ENCODE data around the gene SGMS1. TPM values are rescaled to one million over a fixed set of nuclear protein-coding genes. Genes with fewer than 3 reads are reported as not detected.

Gene SGMS1
- total and polyA plus RNA-seq, 10 donors = 5.9 to 84.3 (median 34.6) TPM

GRCh38 chr10:50294582-50294981 is 329.2 kb downstream of the SGMS1 start:
- no peaks in the 10 kb centered on the region for H3K27me3 ChIP-seq (replicated peaks in 1 of 7)
- H3K4me1 ChIP-seq = no peaks in the 10 kb centered on the region
- intact Hi-C loops (cut with DNase I; ENCODE audit: low total_unique reads) = no loop called here
- no peak overlapping the region for H3K4me3 ChIP-seq
- no peak overlapping the region for H3K27ac ChIP-seq
- TF ChIP-seq POLR2AphosphoS5 (IDR thresholded peaks at IDR 0.05) = no peak
- no peak for TF ChIP-seq POLR2A (IDR thresholded peaks at IDR 0.05)
- TF ChIP-seq CTCF (IDR thresholded peaks at IDR 0.05 in 8 of 11, conservative IDR thresholded peaks at IDR 0.05 in 3 of 11) = no peak
- WGBS, 5 donors = 93 to 100% (median 94%) methylated on average over 1 of the region's 1 CpG
- no peak for DNase-seq
- H3K36me3 ChIP-seq = no peaks in the 10 kb centered on the region
- H3K9me3 ChIP-seq = peaks cover 0 to 15% (median 8%) of the 10 kb centered on the region in 8 donors

GRCh38 chr10:50293513-50294313 is 330.0 kb downstream of the SGMS1 start:
- no peak overlapping the region for H3K27ac ChIP-seq
- WGBS, 5 donors = 78 to 87% (median 85%) methylated on average over 5 of the region's 5 CpGs
- intact Hi-C loops (cut with DNase I; ENCODE audit: low total_unique reads) = no loop called here
- no peaks in the 10 kb centered on the region for H3K36me3 ChIP-seq
- no peaks in the 10 kb centered on the region for H3K4me1 ChIP-seq
- H3K27me3 ChIP-seq (replicated peaks in 1 of 7) = no peaks in the 10 kb centered on the region
- H3K4me3 ChIP-seq = no peak overlapping the region
- no peak for DNase-seq
- TF ChIP-seq POLR2A (IDR thresholded peaks at IDR 0.05) (no peak), CTCF (IDR thresholded peaks at IDR 0.05 in 8 of 11, conservative IDR thresholded peaks at IDR 0.05 in 3 of 11) (no peak), POLR2AphosphoS5 (IDR thresholded peaks at IDR 0.05) (no peak)
- H3K9me3 ChIP-seq = peaks cover 0 to 13% (median 8%) of the 10 kb centered on the region in 8 donors

GRCh38 chr10:50291261-50291850 is 332.4 kb downstream of the SGMS1 start:
- no peaks in the 10 kb centered on the region for H3K27me3 ChIP-seq (replicated peaks in 1 of 7)
- H3K4me3 ChIP-seq = no peak overlapping the region
- H3K4me1 ChIP-seq = no peaks in the 10 kb centered on the region
- 61 to 76% (median 70%) methylated on average over 1 of the region's 1 CpG for WGBS, 5 donors
- H3K27ac ChIP-seq = no peak overlapping the region
- TF ChIP-seq POLR2AphosphoS5 (IDR thresholded peaks at IDR 0.05) = no peak
- no peak for TF ChIP-seq POLR2A (IDR thresholded peaks at IDR 0.05)
- peak in 3 of 11 experiments; percentile 12 to 25 (median 18) for TF ChIP-seq CTCF (IDR thresholded peaks at IDR 0.05 in 8 of 11, conservative IDR thresholded peaks at IDR 0.05 in 3 of 11)
- no peaks in the 10 kb centered on the region for H3K36me3 ChIP-seq
- no peak for DNase-seq
- intact Hi-C loops (cut with DNase I; ENCODE audit: low total_unique reads) = no loop called here
- no peaks in the 10 kb centered on the region for H3K9me3 ChIP-seq

- Histone ChIP-seq H3K36me3 (no peaks in the 10 kb centered on the region), H3K4me3 (no peak overlapping the region), H3K27me3 (replicated peaks in 1 of 7) (no peaks in the 10 kb centered on the region), H3K4me1 (no peaks in the 10 kb centered on the region), H3K9me3 (no peaks in the 10 kb centered on the region), H3K27ac (no peak overlapping the region)
- TF ChIP-seq POLR2A (IDR thresholded peaks at IDR 0.05) = no peak
- DNase-seq = no peak
- 80 to 91% (median 86%) methylated on average over 6 of the region's 6 CpGs for WGBS, 5 donors
- intact Hi-C loops (cut with DNase I; ENCODE audit: low total_unique reads) = no loop called here
Measured at GRCh38 chr10:50289196-50289595, 334.6 kb downstream of the SGMS1 start.
